Measurements from ENCODE around the gene WDR26. TPM values are rescaled to one million over a fixed set of nuclear protein-coding genes. Genes with fewer than 3 reads are reported as not detected.

WDR26 gene
- total and polyA plus RNA-seq, 9 of the 15 experiments (the other 6 are each of a cell fraction or from before 2014, with no cell fraction given): 11.5 to 66.0 (median 39.8) TPM

DNA sequence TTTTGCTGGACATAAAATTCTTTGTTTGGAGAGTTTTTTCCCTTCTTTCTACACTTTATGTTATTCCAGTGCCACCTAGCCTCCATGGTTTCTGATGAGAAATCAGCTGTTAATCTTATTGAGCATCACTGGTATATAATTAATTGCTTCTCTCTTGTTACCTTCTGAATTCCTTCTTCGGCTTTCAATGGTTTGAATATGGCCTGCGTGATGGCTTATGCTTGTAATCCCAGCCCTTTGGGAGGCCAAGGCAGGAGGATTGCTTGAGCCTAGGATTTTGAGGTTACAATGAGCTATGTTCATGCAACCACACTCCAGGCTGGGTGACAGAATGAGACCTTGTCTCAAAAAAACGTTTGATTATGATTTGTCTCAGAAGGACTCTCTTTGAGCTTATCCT lies 90.9 kb downstream of the WDR26 start (continued):
- no peak for TF ChIP-seq ZNF253 (CRISPR knock-in tag; conservative IDR thresholded peaks at IDR 0.05)
- 0 out of 4 replicates have a peak, but pooled peaks of 1 of the 2 experiments have one; percentile 60 for TF ChIP-seq ARNT (IDR thresholded peaks at IDR 0.05)
- no peak for TF ChIP-seq EWSR1 (IDR thresholded peaks at IDR 0.05; ENCODE audit: borderline replicate concordance, low read depth, partially characterized antibody)
- TF ChIP-seq, protein P1, sequence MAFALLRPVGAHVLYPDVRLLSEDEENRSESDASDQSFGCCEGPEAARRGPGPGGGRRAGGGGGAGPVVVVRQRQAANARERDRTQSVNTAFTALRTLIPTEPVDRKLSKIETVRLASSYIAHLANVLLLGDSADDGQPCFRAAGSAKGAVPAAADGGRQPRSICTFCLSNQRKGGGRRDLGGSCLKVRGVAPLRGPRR (CRISPR knock-in tag; IDR thresholded peaks at IDR 0.05): no peak
- TF ChIP-seq ZNF263 (CRISPR knock-in tag; IDR thresholded peaks at IDR 0.05; ENCODE audit: borderline replicate concordance): no peak
- TF ChIP-seq PPARD (CRISPR knock-in tag; IDR thresholded peaks at IDR 0.05): no peak
- TF ChIP-seq ZNF668 (CRISPR knock-in tag; IDR thresholded peaks at IDR 0.05): no peak
- no peak for TF ChIP-seq SUPT5H (IDR thresholded peaks at IDR 0.05)
- TF ChIP-seq ATF7 (IDR thresholded peaks at IDR 0.05): 0 out of 2 replicates have a peak, but pooled peaks have one; percentile 34
- TF ChIP-seq, protein P2, sequence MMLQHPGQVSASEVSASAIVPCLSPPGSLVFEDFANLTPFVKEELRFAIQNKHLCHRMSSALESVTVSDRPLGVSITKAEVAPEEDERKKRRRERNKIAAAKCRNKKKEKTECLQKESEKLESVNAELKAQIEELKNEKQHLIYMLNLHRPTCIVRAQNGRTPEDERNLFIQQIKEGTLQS (IDR thresholded peaks at IDR 0.05): no peak
- TF ChIP-seq, protein P2 (CRISPR knock-in tag; conservative IDR thresholded peaks at IDR 0.05): no peak
- TF ChIP-seq HNRNPH1 (optimal IDR thresholded peaks at IDR 0.05; ENCODE audit: low read depth, low read length): no peak
- TF ChIP-seq JUN (IDR thresholded peaks at IDR 0.05; ENCODE audit: borderline replicate concordance, low read depth, low read length): peak; percentile 36; the same call in 1 of the 2 replicates
- TF ChIP-seq JUN (CRISPR knock-in tag; IDR thresholded peaks at IDR 0.05; ENCODE audit: borderline replicate concordance): no peak
- TF ChIP-seq TCFL5 (CRISPR knock-in tag; conservative IDR thresholded peaks at IDR 0.05): no peak
- TF ChIP-seq, protein P3, sequence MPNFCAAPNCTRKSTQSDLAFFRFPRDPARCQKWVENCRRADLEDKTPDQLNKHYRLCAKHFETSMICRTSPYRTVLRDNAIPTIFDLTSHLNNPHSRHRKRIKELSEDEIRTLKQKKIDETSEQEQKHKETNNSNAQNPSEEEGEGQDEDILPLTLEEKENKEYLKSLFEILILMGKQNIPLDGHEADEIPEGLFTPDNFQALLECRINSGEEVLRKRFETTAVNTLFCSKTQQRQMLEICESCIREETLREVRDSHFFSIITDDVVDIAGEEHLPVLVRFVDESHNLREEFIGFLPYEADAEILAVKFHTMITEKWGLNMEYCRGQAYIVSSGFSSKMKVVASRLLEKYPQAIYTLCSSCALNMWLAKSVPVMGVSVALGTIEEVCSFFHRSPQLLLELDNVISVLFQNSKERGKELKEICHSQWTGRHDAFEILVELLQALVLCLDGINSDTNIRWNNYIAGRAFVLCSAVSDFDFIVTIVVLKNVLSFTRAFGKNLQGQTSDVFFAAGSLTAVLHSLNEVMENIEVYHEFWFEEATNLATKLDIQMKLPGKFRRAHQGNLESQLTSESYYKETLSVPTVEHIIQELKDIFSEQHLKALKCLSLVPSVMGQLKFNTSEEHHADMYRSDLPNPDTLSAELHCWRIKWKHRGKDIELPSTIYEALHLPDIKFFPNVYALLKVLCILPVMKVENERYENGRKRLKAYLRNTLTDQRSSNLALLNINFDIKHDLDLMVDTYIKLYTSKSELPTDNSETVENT (CRISPR knock-in tag; IDR thresholded peaks at IDR 0.05): no peak
- no peak for TF ChIP-seq ZNF384 (IDR thresholded peaks at IDR 0.05; ENCODE audit: low read depth, low read length)
- TF ChIP-seq, protein P4, sequence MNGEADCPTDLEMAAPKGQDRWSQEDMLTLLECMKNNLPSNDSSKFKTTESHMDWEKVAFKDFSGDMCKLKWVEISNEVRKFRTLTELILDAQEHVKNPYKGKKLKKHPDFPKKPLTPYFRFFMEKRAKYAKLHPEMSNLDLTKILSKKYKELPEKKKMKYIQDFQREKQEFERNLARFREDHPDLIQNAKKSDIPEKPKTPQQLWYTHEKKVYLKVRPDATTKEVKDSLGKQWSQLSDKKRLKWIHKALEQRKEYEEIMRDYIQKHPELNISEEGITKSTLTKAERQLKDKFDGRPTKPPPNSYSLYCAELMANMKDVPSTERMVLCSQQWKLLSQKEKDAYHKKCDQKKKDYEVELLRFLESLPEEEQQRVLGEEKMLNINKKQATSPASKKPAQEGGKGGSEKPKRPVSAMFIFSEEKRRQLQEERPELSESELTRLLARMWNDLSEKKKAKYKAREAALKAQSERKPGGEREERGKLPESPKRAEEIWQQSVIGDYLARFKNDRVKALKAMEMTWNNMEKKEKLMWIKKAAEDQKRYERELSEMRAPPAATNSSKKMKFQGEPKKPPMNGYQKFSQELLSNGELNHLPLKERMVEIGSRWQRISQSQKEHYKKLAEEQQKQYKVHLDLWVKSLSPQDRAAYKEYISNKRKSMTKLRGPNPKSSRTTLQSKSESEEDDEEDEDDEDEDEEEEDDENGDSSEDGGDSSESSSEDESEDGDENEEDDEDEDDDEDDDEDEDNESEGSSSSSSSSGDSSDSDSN (IDR thresholded peaks at IDR 0.05; ENCODE audit: borderline replicate concordance in 1 of 2, low read depth in 2 of 2, low read length in 2 of 2): no peak
- TF ChIP-seq, protein P5, sequence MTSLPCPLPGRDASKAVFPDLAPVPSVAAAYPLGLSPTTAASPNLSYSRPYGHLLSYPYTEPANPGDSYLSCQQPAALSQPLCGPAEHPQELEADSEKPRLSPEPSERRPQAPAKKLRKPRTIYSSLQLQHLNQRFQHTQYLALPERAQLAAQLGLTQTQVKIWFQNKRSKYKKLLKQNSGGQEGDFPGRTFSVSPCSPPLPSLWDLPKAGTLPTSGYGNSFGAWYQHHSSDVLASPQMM (CRISPR knock-in tag; IDR thresholded peaks at IDR 0.05): no peak
- no peak for TF ChIP-seq HNRNPLL (IDR thresholded peaks at IDR 0.05; ENCODE audit: low read depth, low read length, poor library complexity, severe bottlenecking)
- no peak for TF ChIP-seq CHD1 (IDR thresholded peaks at IDR 0.05; ENCODE audit: low read length)
- no peak for TF ChIP-seq TAF15 (IDR thresholded peaks at IDR 0.05; ENCODE audit: low read depth, low read length)

Measured in K562 (cell line).